Measurements from ENCODE around the gene ITPRID1.
A peak's percentile ranks its signal among the peaks of the same experiment; 100 is the strongest.
"Not testable (repeated sequence)": the region's sequence is repeated elsewhere in the genome, so short reads cannot be mapped to it uniquely, and the experiment has no call there.

The ITPRID1 gene

DNA sequence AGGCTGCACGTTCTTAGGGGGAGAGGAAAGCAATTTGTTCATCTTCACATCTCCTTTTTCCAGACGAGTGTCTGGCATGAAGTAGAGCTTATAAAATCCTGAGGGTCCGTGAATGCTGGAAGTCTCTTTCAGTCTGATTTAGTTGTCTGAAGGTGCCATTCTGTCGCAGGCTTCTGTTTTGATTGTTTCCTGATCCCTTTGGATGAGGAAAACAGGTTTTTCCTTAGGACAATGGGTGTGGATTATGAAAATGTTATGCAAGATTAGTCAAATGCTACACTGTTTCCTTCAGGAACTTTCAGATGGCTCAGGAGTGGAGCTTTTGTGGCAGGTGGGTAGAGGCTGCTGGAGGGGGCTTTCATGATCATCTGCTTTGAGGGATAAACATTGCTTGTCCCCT is at the start of gene ITPRID1:
Gene ITPRID1, plus strand, starts transcription at position 301 of the 400 bp plus-strand sequence. CDS start 38,935 bp downstream, outside the sequence.
- no peak for DNase-seq
- in situ Hi-C loops (cut with MboI; ENCODE audit: low pct_unique_long_range_greater_than_20kb, low sequenced_read_pairs): no loop called here

DNA sequence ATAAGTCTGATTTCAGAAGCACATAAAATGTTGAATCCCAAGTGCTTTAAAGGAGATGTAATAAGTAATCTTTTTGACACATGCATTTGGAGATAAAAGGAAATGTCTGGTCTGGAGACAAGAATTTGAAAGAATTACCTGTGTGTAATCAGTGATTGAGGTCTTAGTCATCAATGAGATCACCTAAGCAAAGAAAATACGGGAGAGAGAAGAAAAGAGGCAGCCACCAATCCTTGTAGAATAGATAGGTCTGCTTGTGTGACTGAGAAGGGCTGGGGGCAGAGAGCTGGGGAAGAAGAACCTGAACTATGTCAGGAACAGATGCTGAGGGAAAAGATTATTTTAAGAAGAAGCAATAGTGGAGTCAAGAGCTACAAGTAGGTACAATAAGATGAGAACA is 49.3 kb upstream of the ITPRID1 start:
- in situ Hi-C loops (cut with MboI; ENCODE audit: low pct_unique_long_range_greater_than_20kb, low sequenced_read_pairs): no loop called here
- no peak for DNase-seq

DNA sequence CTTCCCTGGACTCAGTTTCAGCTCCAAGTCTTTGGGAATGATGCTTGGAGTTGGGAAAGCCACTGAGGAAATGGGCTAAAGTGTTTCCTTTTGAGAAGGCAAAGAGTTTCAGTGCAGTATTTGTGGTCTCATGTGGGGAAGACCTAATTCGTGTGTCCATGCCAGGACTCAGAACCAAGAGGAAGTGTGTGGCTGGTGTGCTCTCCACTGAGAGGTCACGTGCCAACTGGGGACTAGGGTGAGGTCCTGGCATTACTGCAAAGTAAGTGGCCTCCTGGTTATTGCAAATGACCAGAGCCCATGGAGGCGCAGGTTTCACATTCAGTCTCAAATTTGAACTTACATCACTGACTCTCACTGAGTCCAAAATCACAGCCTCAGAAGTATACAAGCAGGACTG is 48.6 kb upstream of the ITPRID1 start:
- DNase-seq: no peak
- in situ Hi-C loops (cut with MboI; ENCODE audit: low pct_unique_long_range_greater_than_20kb, low sequenced_read_pairs): no loop called here

DNA sequence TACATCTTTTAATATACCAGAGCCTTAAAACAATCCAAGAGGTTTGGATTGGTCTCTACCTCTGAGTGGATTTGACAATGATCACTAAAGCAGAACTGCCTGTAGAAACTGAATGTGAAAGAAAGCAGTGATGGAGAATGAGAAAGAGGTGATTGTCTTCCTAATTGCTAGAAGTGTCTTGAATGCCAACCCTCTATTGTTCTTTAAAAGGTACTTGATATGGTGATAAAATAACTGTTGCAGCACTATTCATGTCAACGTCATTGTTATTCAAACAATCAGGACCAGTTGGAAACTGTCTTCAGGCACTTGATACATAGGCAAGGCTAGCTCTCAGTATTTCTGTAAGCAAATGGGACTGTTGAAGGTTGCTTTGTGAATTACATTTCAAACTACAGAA is 47.9 kb upstream of the ITPRID1 start:
- DNase-seq: no peak
- in situ Hi-C loops (cut with MboI; ENCODE audit: low pct_unique_long_range_greater_than_20kb, low sequenced_read_pairs): no loop called here

- in situ Hi-C loops (cut with MboI; ENCODE audit: low pct_unique_long_range_greater_than_20kb, low sequenced_read_pairs); DNase-seq: not testable (repeated sequence)
Measured at GRCh38 chr7:31470883-31471282, 43.0 kb upstream of the ITPRID1 start.

GRCh38 chr7:31475368-31475767 is 38.5 kb upstream of the ITPRID1 start:
- DNase-seq: no peak
- in situ Hi-C loops (cut with MboI; ENCODE audit: low pct_unique_long_range_greater_than_20kb, low sequenced_read_pairs): no loop called here

- in situ Hi-C loops (cut with MboI; ENCODE audit: low pct_unique_long_range_greater_than_20kb, low sequenced_read_pairs): no loop called here
- no peak for DNase-seq
Measured at GRCh38 chr7:31476073-31476745, 37.7 kb upstream of the ITPRID1 start.

DNA sequence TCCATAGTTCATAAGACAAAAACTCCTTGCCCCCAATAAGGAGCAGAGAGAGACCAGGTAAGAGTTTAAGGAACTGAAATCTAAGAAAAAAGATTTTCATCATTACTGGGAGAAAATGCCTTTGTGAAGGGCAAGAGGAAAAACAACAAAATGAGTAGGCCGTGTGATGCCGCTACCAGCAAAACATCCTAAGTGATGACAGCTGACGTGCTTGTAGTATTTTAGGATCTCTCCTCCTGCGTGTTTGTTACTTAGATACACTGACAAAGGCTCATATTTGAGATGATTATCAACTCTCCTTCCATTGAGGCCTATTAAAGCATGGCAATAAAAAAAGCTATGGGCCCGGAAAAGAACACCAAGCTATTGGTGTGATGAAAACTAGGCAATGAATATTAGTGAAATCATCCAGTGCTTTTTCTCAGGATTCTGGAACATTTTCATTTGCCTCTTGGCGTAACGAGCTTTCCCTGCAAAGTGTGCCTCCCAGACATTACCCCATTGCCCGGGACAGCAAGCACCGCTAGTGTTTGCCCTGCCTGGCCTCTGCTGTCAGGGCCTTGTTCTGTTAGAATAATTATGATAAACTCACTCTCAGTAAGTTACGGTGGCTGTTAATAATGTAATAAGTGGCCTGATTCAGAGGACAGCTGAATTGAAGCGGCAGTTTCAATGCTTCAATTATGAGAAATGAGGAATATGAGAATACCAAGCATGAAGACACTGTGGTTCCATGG is 36.8 kb upstream of the ITPRID1 start:
- DNase-seq: no peak
- in situ Hi-C loops (cut with MboI; ENCODE audit: low pct_unique_long_range_greater_than_20kb, low sequenced_read_pairs): no loop called here

- in situ Hi-C loops (cut with MboI; ENCODE audit: low pct_unique_long_range_greater_than_20kb, low sequenced_read_pairs): no loop called here
- no peak for DNase-seq
Measured at GRCh38 chr7:31478018-31478417, 35.9 kb upstream of the ITPRID1 start.

GRCh38 chr7:31478721-31479120 is 35.2 kb upstream of the ITPRID1 start:
- in situ Hi-C loops (cut with MboI; ENCODE audit: low pct_unique_long_range_greater_than_20kb, low sequenced_read_pairs): no loop called here
- no peak for DNase-seq

- DNase-seq: no peak
- in situ Hi-C loops (cut with MboI; ENCODE audit: low pct_unique_long_range_greater_than_20kb, low sequenced_read_pairs): no loop called here
Measured at GRCh38 chr7:31487071-31487470, 26.8 kb upstream of the ITPRID1 start.

- no peak for DNase-seq
- in situ Hi-C loops (cut with MboI; ENCODE audit: low pct_unique_long_range_greater_than_20kb, low sequenced_read_pairs): no loop called here
Measured at GRCh38 chr7:31487476-31487875, 26.4 kb upstream of the ITPRID1 start.

- peak; percentile 60 for DNase-seq
- in situ Hi-C loops (cut with MboI; ENCODE audit: low pct_unique_long_range_greater_than_20kb, low sequenced_read_pairs): no loop called here
Measured at GRCh38 chr7:31488562-31489203, 25.2 kb upstream of the ITPRID1 start.

- no peak for DNase-seq
- in situ Hi-C loops (cut with MboI; ENCODE audit: low pct_unique_long_range_greater_than_20kb, low sequenced_read_pairs): no loop called here
Measured at GRCh38 chr7:31490796-31491314, 23.0 kb upstream of the ITPRID1 start.

GRCh38 chr7:31492086-31492485 is 21.8 kb upstream of the ITPRID1 start:
- in situ Hi-C loops (cut with MboI; ENCODE audit: low pct_unique_long_range_greater_than_20kb, low sequenced_read_pairs): no loop called here
- DNase-seq: no peak

GRCh38 chr7:31493714-31494181 is 20.1 kb upstream of the ITPRID1 start:
- no peak for DNase-seq

DNA sequence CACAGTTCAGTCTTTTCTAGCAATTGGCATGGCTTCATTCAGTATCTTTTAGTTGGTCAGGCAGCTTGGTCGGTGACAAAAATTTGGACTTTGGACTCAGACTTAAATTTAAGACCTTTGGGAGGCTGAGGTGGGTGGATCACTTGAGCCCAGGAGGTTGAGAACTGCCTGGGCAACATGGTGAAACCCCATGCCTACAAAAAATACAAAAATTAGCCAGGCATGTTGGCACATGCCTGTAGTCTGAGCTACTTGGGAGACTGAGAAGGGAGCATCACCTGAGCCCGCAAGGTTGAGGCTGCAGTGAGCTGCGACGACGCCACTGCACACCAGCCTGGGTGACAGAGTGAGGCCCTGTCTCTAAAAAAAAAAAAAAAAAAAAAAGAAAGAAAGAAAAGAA is 19.5 kb upstream of the ITPRID1 start:
- DNase-seq: no peak
- in situ Hi-C loops (cut with MboI; ENCODE audit: low pct_unique_long_range_greater_than_20kb, low sequenced_read_pairs): no loop called here

More at GRCh38 chr7:31493714-31494181, 20.1 kb upstream of the ITPRID1 start:
- in situ Hi-C loops (cut with MboI; ENCODE audit: low pct_unique_long_range_greater_than_20kb, low sequenced_read_pairs): no loop called here

- no peak for DNase-seq
- in situ Hi-C loops (cut with MboI; ENCODE audit: low pct_unique_long_range_greater_than_20kb, low sequenced_read_pairs): no loop called here
Measured at GRCh38 chr7:31495653-31496052, 18.2 kb upstream of the ITPRID1 start.

- in situ Hi-C loops (cut with MboI; ENCODE audit: low pct_unique_long_range_greater_than_20kb, low sequenced_read_pairs): no loop called here
- DNase-seq: no peak
Measured at GRCh38 chr7:31497516-31497915, 16.4 kb upstream of the ITPRID1 start.

- no peak for DNase-seq
- in situ Hi-C loops (cut with MboI; ENCODE audit: low pct_unique_long_range_greater_than_20kb, low sequenced_read_pairs): no loop called here
Measured at GRCh38 chr7:31500656-31501055, 13.2 kb upstream of the ITPRID1 start.
